NT2/D1 (cell line): ENCODE measurements around the gene CCDC63.

Experiments used
- DNase-seq: peaks from one replicate; pipeline ENCODE4 v3.0.0-alpha.2; 2011; ENCODE audit warnings: low read depth, low spot score
- H3K27me3 ChIP-seq: 2 replicates; pipeline ENCODE4 v1.6.0; 2011; ENCODE audit warnings: mild to moderate bottlenecking; ENCODE audit not compliant: insufficient read length, insufficient read depth
- H3K36me3 ChIP-seq: 2 replicates; pipeline ENCODE4 v1.6.1; 2011; ENCODE audit warnings: mild to moderate bottlenecking, low read length, mixed read lengths; ENCODE audit not compliant: insufficient read depth, insufficient read length
- H3K4me1 ChIP-seq: 2 replicates; pipeline ENCODE4 v1.5.1; 2011; ENCODE audit not compliant: insufficient read depth, insufficient read length
- H3K4me3 ChIP-seq: 2 replicates; pipeline ENCODE4 v1.5.1; 2011; ENCODE audit warnings: low read depth; ENCODE audit not compliant: insufficient read length
- H3K9ac ChIP-seq: 2 replicates; pipeline ENCODE4 v1.6.0; 2011; ENCODE audit warnings: low read depth; ENCODE audit not compliant: insufficient read length
- H3K9me3 ChIP-seq: 2 replicates; pipeline ENCODE4 v1.5.1; 2011; ENCODE audit warnings: mild to moderate bottlenecking, low read length; ENCODE audit not compliant: insufficient read depth
- SUZ12 ChIP-seq: IDR thresholded peaks from 2 replicates; pipeline ENCODE4 v1.6.1; 2011; ENCODE audit not compliant: insufficient read length, insufficient read depth; ENCODE audit errors: extremely low read depth
- YY1 ChIP-seq: IDR thresholded peaks from 2 replicates; pipeline ENCODE4 v1.6.1; 2011; ENCODE audit not compliant: insufficient read length, insufficient read depth
- ZNF274 ChIP-seq: IDR thresholded peaks from 2 replicates; pipeline ENCODE4 v1.6.1; 2011; ENCODE audit warnings: mild to moderate bottlenecking, low read depth, low read length

Gene CCDC63

DNA sequence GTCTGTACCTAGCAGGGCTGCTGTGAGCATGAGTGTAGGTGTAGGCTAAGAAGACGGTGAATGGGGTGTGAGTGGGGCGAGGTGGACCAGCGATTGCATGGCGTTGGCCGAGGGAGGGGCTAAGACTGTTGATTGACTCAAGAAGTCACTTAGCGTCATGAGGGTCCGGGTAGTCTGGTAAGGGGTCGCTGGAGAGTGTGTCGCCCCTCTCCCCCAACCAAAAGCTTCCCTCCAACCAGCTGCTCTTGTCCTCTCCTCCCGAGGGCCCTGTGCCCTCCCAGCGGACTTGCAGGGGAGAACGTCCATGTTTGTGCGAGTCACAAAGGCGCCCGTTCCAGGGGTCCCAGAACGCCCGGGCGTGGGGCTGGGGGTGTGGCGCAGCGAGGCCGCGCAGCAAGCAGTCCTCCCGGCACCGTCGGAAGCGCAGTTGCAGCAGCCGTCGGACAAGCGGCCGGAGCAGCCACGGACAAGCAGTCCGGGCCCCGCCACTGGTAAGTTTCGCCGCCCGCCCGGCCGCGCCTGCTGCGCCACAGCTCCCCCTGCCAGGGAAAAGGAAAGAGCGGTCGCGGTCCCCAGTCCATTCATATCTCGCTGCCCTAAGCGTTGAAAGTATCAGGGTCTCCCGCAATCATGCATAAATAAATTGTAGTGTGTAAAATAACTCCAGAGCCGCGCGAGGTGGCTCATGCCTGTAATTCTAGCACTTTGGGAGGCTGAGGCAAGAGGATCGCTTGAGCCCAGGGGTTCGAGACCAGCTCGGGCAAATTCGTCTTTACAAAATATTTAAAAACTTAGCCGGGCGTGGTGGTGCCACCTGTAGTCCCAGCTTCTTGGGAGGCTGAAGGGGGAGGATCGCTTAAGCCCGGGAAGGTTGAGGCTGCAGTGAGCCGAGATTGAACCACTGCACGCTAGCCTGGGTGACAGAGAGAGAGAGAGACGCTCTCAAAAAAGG lies at the start of gene CCDC63:
Gene CCDC63, plus strand, starts transcription at position 373 of the 952 bp plus-strand sequence. CDS start 5,968 bp downstream, outside the sequence.
- DNase-seq: no peak
- Histone ChIP-seq H3K4me1 (peaks cover 5% of the 10 kb centered on the region), H3K36me3 (no peaks in the 10 kb centered on the region), H3K9ac (peak within 1 kb of the TSS; percentile 69), H3K9me3 (peaks cover 3% of the 10 kb centered on the region; the same call in 1 of the 2 replicates), H3K27me3 (no peaks in the 10 kb centered on the region), H3K4me3 (peak within 1 kb of the TSS; percentile 65)
- TF ChIP-seq YY1 (no peak), SUZ12 (no peak), ZNF274 (no peak)

DNA sequence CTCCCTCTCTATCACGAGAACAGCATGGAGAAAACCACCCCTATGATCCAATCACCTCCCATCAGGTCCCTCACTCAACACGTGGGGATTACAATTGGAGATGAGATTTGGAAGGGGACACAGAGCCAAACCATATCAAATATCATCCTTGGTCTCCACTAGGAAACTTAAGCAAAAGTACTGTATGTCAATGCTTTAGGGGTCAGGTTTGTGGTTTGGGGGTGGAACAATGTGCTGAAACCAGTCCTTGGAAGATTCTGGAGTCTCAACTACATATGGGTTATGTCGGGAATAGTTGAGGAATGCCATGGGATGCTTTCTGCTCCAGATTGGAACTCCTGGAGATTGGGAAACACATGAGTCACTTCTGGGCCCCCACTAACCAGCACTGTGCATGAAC lies 48.3 kb upstream of the CCDC63 start:
- Histone ChIP-seq H3K36me3 (no peaks in the 10 kb centered on the region), H3K4me3 (no peak overlapping the region), H3K4me1 (no peaks in the 10 kb centered on the region), H3K9ac (no peak overlapping the region), H3K9me3 (no peaks in the 10 kb centered on the region; the same call in 1 of the 2 replicates), H3K27me3 (no peaks in the 10 kb centered on the region)
- no peak for DNase-seq
- no peak for TF ChIP-seq ZNF274
- TF ChIP-seq YY1: no peak
- no peak for TF ChIP-seq SUZ12

DNA sequence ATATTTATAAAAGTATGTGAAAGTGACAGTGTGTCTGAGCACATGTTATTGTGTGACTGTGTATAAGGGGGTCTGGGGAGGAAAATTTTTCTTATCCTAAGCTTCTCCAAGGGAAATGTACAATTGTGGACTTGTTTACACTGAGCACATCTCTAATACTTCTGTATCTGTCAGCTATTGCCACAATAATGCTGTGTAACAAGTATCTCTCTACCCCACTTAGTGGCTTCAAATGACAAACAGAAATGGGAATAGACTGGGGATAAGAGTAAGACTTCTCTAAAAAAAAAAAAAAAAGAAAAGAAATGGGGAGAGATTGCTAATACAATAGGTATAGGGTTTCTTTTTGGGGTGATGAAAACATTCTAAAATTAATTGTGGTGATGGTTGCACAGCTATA lies 44.3 kb upstream of the CCDC63 start:
- Histone ChIP-seq H3K9me3 (peaks cover 13% of the 10 kb centered on the region; the same call in 1 of the 2 replicates), H3K4me1 (no peaks in the 10 kb centered on the region), H3K9ac (no peak overlapping the region), H3K27me3 (peaks cover 4% of the 10 kb centered on the region), H3K4me3 (no peak overlapping the region), H3K36me3 (no peaks in the 10 kb centered on the region)
- DNase-seq: no peak
- TF ChIP-seq ZNF274: no peak
- no peak for TF ChIP-seq SUZ12
- TF ChIP-seq YY1: no peak

DNA sequence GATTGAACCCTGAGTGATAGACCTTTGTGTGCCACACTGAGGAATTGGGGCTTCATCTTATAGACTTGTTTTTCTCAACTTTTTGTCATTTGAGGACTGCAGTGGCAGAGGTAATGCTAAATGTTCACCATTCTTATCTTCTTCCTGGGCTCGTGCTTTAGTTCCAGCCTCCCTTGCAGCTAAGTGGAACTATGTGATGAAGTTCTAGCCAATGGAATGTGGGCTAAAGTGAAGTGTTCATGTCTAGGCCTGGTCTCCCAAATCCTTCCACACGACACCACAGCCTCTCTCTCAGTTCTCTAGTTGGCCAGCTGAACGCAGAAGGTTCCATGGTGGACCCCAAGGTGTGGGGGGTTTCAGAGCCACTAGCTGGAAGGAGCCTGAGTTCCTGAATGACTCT lies 42.4 kb upstream of the CCDC63 start:
- Histone ChIP-seq H3K36me3 (no peaks in the 10 kb centered on the region), H3K9me3 (peaks cover 13% of the 10 kb centered on the region; the same call in 1 of the 2 replicates), H3K27me3 (peaks cover 9% of the 10 kb centered on the region), H3K9ac (no peak overlapping the region), H3K4me1 (no peaks in the 10 kb centered on the region), H3K4me3 (no peak overlapping the region)
- TF ChIP-seq SUZ12 (no peak), ZNF274 (no peak), YY1 (no peak)
- DNase-seq: no peak

DNA sequence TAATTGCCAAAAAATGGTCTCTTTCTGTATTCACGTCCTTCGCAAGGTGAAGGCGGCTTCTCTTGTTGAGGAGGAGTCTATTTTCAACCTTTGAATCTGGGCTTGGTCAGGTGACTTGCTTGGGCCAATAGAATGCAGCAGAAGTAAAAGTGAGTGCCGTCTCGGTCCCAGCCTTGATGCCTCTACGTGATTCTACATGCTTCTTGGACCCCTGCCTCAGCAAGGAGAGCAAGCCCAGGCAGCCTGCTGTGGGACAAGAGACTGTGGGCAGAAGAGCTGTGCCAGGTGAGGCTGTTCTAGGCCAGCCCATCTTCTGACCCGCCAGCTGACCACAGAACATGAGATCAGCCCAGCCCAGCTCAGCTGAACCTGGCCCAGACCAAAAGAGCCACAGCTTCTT lies 39.1 kb upstream of the CCDC63 start:
- H3K4me1 ChIP-seq: no peaks in the 10 kb centered on the region
- H3K4me3 ChIP-seq: no peak overlapping the region
- DNase-seq: no peak
- H3K9ac ChIP-seq: no peak overlapping the region
- TF ChIP-seq SUZ12 (no peak), ZNF274 (no peak), YY1 (no peak)
- H3K9me3 ChIP-seq: peaks cover 13% of the 10 kb centered on the region; the same call in 1 of the 2 replicates
- H3K36me3 ChIP-seq: no peaks in the 10 kb centered on the region
- peaks cover 31% of the 10 kb centered on the region for H3K27me3 ChIP-seq

DNA sequence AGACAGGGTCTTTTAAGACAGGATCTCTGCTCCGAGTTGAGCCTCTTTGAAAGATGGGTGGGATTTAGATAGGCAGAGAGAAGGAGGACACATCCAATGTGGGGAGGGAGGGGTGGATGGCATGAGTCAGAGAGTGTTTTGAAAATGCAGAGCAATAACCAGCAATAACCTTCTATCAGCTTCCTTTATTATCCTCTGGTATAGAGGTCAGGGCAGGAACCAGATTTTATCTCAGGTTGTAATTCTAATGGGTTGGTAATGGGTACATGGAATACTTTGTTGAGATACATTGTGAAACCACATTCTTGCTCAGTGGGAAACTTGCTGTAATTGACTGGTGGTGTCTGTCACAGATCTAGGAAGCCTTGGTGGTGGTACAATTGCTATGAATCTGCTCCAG lies 37.6 kb upstream of the CCDC63 start:
- H3K9ac ChIP-seq: no peak overlapping the region
- H3K4me3 ChIP-seq: no peak overlapping the region
- DNase-seq: no peak
- H3K4me1 ChIP-seq: no peaks in the 10 kb centered on the region
- peaks cover 43% of the 10 kb centered on the region for H3K27me3 ChIP-seq
- TF ChIP-seq YY1 (no peak), ZNF274 (no peak)
- H3K9me3 ChIP-seq: peaks cover 6% of the 10 kb centered on the region; the same call in 1 of the 2 replicates
- H3K36me3 ChIP-seq: no peaks in the 10 kb centered on the region

DNA sequence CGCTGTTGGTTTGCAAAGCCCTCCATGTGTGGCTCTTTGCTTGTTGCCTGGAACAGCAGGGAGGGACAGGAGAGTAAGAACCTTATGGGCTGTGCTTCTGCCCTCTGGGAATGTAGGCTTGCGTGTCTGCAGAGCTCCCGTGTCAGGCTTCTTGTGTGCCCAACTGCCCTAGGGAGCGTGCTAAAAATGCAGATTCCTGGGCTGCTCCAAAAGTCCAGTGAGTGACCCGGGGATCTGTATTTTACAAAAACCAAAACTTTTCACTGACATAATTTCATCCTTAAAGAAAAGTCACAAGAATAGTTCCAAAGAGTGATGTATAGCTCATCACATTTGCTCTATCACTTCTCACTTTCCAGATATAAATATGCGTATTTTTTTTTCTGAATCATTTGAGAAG lies 34.8 kb upstream of the CCDC63 start:
- H3K27me3 ChIP-seq: peaks cover 64% of the 10 kb centered on the region
- DNase-seq: no peak
- TF ChIP-seq ZNF274 (no peak), YY1 (no peak), SUZ12 (no peak)
- no peak overlapping the region for H3K4me3 ChIP-seq
- H3K9ac ChIP-seq: peak overlapping the region; percentile 24
- H3K9me3 ChIP-seq: no peaks in the 10 kb centered on the region
- peaks cover 14% of the 10 kb centered on the region for H3K4me1 ChIP-seq
- H3K36me3 ChIP-seq: no peaks in the 10 kb centered on the region

DNA sequence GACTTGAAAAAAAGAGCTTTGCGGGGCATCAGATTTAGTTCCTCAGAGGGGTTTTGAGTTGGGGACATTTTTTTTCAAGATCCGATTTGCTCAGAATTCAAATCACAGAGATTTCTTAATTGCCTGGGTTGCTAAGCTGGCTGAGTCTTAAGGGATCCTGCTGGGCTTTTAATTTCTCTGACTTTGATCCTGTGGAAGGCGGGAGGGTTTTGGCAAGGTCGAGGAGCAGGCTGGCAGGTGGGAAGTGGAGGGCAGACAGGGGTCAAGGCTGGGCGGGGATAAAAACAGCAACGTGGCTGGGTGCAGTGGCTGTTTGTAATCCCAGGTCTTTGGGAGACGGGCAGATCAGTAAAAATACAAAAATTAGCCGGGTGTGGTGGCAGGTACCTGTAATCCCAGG lies 33.5 kb upstream of the CCDC63 start:
- Histone ChIP-seq H3K9ac (no peak overlapping the region), H3K9me3 (no peaks in the 10 kb centered on the region), H3K4me1 (peaks cover 14% of the 10 kb centered on the region), H3K36me3 (no peaks in the 10 kb centered on the region), H3K4me3 (no peak overlapping the region), H3K27me3 (peaks cover 58% of the 10 kb centered on the region)
- no peak for TF ChIP-seq ZNF274
- TF ChIP-seq YY1: no peak
- no peak for TF ChIP-seq SUZ12
- no peak for DNase-seq
